Measurements from ENCODE around the gene SLC26A4.

SLC26A4 gene

GRCh38 chr7:107715531-107715930 lies 54.9 kb downstream of the SLC26A4 start (continued):
- TF ChIP-seq ZNF565 (CRISPR knock-in tag; conservative IDR thresholded peaks at IDR 0.05; ENCODE audit: low read depth) = no peak
- TF ChIP-seq ZFP30 (CRISPR knock-in tag; IDR thresholded peaks at IDR 0.05) = no peak
- TF ChIP-seq POU6F1 (CRISPR knock-in tag; IDR thresholded peaks at IDR 0.05; ENCODE audit: borderline replicate concordance, low read depth) = no peak
- TF ChIP-seq ZFP3 (CRISPR knock-in tag; IDR thresholded peaks at IDR 0.05) = no peak
- no peak for TF ChIP-seq TOX (CRISPR knock-in tag; IDR thresholded peaks at IDR 0.05; ENCODE audit: borderline replicate concordance)

- no peak for ATAC-seq
- TF ChIP-seq CSDC2 (CRISPR knock-in tag; IDR thresholded peaks at IDR 0.05) = no peak
Observed at GRCh38 chr7:107718456-107719193, 58.0 kb downstream of the SLC26A4 start.

- no peak for ATAC-seq
- TF ChIP-seq TCF4 (CRISPR knock-in tag; IDR thresholded peaks at IDR 0.05; ENCODE audit: borderline replicate concordance) (no peak), TSHZ2 (CRISPR knock-in tag; IDR thresholded peaks at IDR 0.05) (no peak), ZFP30 (CRISPR knock-in tag; IDR thresholded peaks at IDR 0.05) (no peak), OSR1 (CRISPR knock-in tag; IDR thresholded peaks at IDR 0.05) (no peak)
Observed at GRCh38 chr7:107721286-107721685, 60.7 kb downstream of the SLC26A4 start.

- TF ChIP-seq SNAI2 (CRISPR knock-in tag; IDR thresholded peaks at IDR 0.05) (no peak), ZFP3 (CRISPR knock-in tag; IDR thresholded peaks at IDR 0.05) (no peak), ZNF565 (CRISPR knock-in tag; conservative IDR thresholded peaks at IDR 0.05; ENCODE audit: low read depth) (no peak), CSDC2 (CRISPR knock-in tag; IDR thresholded peaks at IDR 0.05) (no peak), ZFP30 (CRISPR knock-in tag; IDR thresholded peaks at IDR 0.05) (no peak), ESRRG (CRISPR knock-in tag; IDR thresholded peaks at IDR 0.05) (no peak), RARB (CRISPR knock-in tag; IDR thresholded peaks at IDR 0.05) (no peak), PATZ1 (CRISPR knock-in tag; IDR thresholded peaks at IDR 0.05; ENCODE audit: borderline replicate concordance) (no peak), ZNF70 (CRISPR knock-in tag; IDR thresholded peaks at IDR 0.05) (no peak), ISL1 (CRISPR knock-in tag; IDR thresholded peaks at IDR 0.05) (no peak), CREB5 (CRISPR knock-in tag; IDR thresholded peaks at IDR 0.05; ENCODE audit: low read depth) (no peak), PPARA (CRISPR knock-in tag; IDR thresholded peaks at IDR 0.05; ENCODE audit: borderline replicate concordance) (no peak), BACH2 (CRISPR knock-in tag; IDR thresholded peaks at IDR 0.05; ENCODE audit: borderline replicate concordance) (no peak), OSR1 (CRISPR knock-in tag; IDR thresholded peaks at IDR 0.05) (no peak), TOX (CRISPR knock-in tag; IDR thresholded peaks at IDR 0.05; ENCODE audit: borderline replicate concordance) (no peak), GLIS3 (CRISPR knock-in tag; IDR thresholded peaks at IDR 0.05) (no peak)
- ATAC-seq = no peak
Observed at GRCh38 chr7:107723255-107723654, 62.6 kb downstream of the SLC26A4 start.

Measured in SK-N-SH treated with all-trans-retinoic acid at 6 μM for 48 hours (cell line).